ENCODE measurements around the gene MAP3K6.

Gene MAP3K6

GRCh38 chr1:27356619-27357280, 10.0 kb downstream of the MAP3K6 start:
- POLR2A ChIA-PET, result interaction anchor here (1.1 kb wide), 1 partner anchor 9 kb away, joined by 3 read pairs; no protein-coding TSS in a partner anchor
- TF ChIP-seq, protein P1, sequence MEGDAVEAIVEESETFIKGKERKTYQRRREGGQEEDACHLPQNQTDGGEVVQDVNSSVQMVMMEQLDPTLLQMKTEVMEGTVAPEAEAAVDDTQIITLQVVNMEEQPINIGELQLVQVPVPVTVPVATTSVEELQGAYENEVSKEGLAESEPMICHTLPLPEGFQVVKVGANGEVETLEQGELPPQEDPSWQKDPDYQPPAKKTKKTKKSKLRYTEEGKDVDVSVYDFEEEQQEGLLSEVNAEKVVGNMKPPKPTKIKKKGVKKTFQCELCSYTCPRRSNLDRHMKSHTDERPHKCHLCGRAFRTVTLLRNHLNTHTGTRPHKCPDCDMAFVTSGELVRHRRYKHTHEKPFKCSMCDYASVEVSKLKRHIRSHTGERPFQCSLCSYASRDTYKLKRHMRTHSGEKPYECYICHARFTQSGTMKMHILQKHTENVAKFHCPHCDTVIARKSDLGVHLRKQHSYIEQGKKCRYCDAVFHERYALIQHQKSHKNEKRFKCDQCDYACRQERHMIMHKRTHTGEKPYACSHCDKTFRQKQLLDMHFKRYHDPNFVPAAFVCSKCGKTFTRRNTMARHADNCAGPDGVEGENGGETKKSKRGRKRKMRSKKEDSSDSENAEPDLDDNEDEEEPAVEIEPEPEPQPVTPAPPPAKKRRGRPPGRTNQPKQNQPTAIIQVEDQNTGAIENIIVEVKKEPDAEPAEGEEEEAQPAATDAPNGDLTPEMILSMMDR (IDR thresholded peaks at IDR 0.05; ENCODE audit: insufficient read depth, low read length, missing control alignments), result no peak
- CTCF ChIA-PET, result interaction anchor here (0.5 to 12.1 kb wide), 29 partner anchors 8 to 313 kb away, joined by 3 to 187 read pairs (median 8); partner anchors contain the start of genes AHDC1, CD164L2, FCN3 and MAP3K6
- no peak for DNase-seq (ENCODE audit: low read depth, low spot score)
- H3K4me3 ChIP-seq (ENCODE audit: low read depth, low read length), result no peak overlapping the region

GRCh38 chr1:27356277-27356618, 10.5 kb downstream of the MAP3K6 start:
- no peak for DNase-seq (ENCODE audit: low read depth, low spot score)
- ChIA-PET POLR2A (interaction anchor here (1.1 kb wide), 1 partner anchor 9 kb away, joined by 3 read pairs; no protein-coding TSS in a partner anchor), CTCF (interaction anchor here (3.7 to 12.1 kb wide), 7 partner anchors 10 to 250 kb away, joined by 18 to 187 read pairs (median 89); partner anchors contain the start of genes AHDC1, MAP3K6 and SYTL1)
- TF ChIP-seq, protein P1 (IDR thresholded peaks at IDR 0.05; ENCODE audit: insufficient read depth, low read length, missing control alignments), result no peak
- H3K4me3 ChIP-seq (ENCODE audit: low read depth, low read length), result no peak overlapping the region

DNA sequence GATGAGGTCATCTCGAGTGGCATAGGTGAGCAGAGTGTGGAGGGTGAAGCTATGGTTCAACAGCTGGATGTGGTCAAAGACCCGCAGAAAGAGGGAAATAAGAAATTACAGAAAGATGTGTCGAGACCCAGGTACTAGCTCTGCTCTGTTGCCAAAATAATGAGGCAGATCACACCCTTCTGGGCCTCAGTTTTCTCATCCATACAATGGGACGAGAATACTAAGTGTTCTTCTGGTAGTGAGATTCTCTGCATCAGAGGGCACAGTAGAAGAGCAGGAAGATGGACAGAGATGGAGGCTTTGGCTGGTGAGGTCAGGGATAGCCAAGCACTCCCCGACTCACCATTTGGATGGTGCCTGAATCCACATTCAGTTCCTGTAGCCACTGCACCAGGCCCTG, 11.1 kb downstream of the MAP3K6 start:
- ChIA-PET POLR2A (interaction anchor here (0.5 to 1.1 kb wide), 2 partner anchors 10 to 56 kb away, joined by 3 read pairs; no protein-coding TSS in a partner anchor), CTCF (interaction anchor here (0.9 to 12.1 kb wide), 8 partner anchors 10 to 319 kb away, joined by 3 to 187 read pairs (median 71); partner anchors contain the start of genes AHDC1, MAP3K6 and SYTL1)
- TF ChIP-seq, protein P1 (IDR thresholded peaks at IDR 0.05; ENCODE audit: insufficient read depth, low read length, missing control alignments), result no peak
- H3K4me3 ChIP-seq (ENCODE audit: low read depth, low read length), result no peak overlapping the region
- DNase-seq (ENCODE audit: low read depth, low spot score), result no peak

DNA sequence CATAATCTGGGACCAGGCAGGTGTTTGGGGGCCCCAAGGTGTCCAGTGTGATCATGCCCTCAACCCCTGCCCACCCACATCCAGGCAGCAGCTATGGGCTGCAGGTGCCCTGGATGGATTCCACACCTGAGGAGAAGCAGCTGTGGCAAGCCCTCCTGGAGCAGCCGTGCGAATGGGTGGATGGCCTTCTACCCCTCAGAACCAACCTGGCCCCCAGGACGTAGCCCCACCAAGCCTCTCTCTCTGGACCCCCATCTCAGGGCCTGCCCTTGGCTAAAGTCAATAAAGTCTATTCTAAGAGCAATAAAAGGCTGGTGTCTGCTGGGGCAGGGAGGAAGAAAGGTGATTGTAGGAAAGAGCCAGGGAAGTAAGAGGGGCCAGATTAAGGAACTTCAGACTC, 13.1 kb downstream of the MAP3K6 start:
- no peak overlapping the region for H3K4me3 ChIP-seq (ENCODE audit: low read depth, low read length)
- TF ChIP-seq, protein P1 (IDR thresholded peaks at IDR 0.05; ENCODE audit: insufficient read depth, low read length, missing control alignments), result no peak
- no peak for DNase-seq (ENCODE audit: low read depth, low spot score)
- CTCF ChIA-PET, result interaction anchor here (1.6 to 12.1 kb wide), 4 partner anchors 12 to 251 kb away, joined by 3 to 187 read pairs (median 92); partner anchors contain the start of gene MAP3K6
- POLR2A ChIA-PET, result interaction anchor here (0.9 to 1.4 kb wide), 2 partner anchors 12 to 15 kb away, joined by 3 read pairs; no protein-coding TSS in a partner anchor

GRCh38 chr1:27353166-27353565, 13.6 kb downstream of the MAP3K6 start:
- ChIA-PET CTCF (interaction anchor here (1.6 to 12.1 kb wide), 4 partner anchors 13 to 251 kb away, joined by 3 to 187 read pairs (median 92); partner anchors contain the start of gene MAP3K6), POLR2A (interaction anchor here (0.9 to 1.4 kb wide), 2 partner anchors 12 to 15 kb away, joined by 3 read pairs; no protein-coding TSS in a partner anchor)
- no peak overlapping the region for H3K4me3 ChIP-seq (ENCODE audit: low read depth, low read length)
- TF ChIP-seq, protein P1 (IDR thresholded peaks at IDR 0.05; ENCODE audit: insufficient read depth, low read length, missing control alignments), result no peak
- no peak for DNase-seq (ENCODE audit: low read depth, low spot score)

DNA sequence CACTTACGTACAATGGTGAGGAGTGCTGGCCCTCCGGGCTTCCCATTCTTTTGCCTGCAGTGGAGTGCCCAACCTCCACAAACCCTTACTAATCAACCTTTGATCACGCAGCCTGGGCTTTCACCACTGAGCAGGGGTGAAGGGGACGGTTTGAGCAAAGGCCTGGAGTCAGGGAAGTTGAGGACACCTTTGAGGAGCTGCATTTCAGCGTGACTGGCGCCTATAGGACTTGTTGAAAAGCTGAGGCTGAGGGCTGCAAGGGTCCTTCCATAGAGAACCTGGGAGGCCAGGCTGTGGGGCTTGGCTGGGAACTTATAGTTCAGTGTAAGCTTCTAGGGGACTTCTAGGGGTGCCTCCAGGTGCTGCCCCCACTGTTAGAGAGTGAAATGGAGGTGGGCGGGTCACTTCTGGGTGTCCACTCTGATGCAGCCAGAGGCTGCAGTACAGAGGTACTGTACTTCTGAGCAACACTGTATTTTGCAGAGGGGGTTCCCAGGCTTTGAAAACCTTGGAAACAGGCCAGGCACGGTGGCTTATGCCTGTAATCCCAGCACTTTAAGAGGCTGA, 15.1 kb downstream of the MAP3K6 start:
- DNase-seq (ENCODE audit: low read depth, low spot score), result no peak
- TF ChIP-seq, protein P1 (IDR thresholded peaks at IDR 0.05; ENCODE audit: insufficient read depth, low read length, missing control alignments), result no peak
- CTCF ChIA-PET, result interaction anchor here (1.9 to 12.1 kb wide), 4 partner anchors 14 to 53 kb away, joined by 5 to 187 read pairs (median 22); partner anchors contain the start of gene MAP3K6
- POLR2A ChIA-PET, result no interaction called here
- H3K4me3 ChIP-seq (ENCODE audit: low read depth, low read length), result no peak overlapping the region

Measured in AG04449 (cell line).